H1 (cell line): ENCODE measurements around the gene USP36.

ENCODE experiments used
- CHD2 ChIP-seq: IDR thresholded peaks from 2 replicates; pipeline ENCODE4 v1.6.1; 2012; ENCODE audit warnings: low read length, improper control_type of control experiment
- EZH2 ChIP-seq: fragments of 200-600 bp; sonication (generic); IDR thresholded peaks from 2 replicates; pipeline ENCODE4 v1.7.1; 2012; ENCODE audit warnings: low read depth, mild to moderate bottlenecking, moderate library complexity, low read length, inconsistent platforms; ENCODE audit not compliant: severe bottlenecking
- TAF1 ChIP-seq: IDR thresholded peaks from 2 replicates; pipeline ENCODE4 v1.6.1; 2011; ENCODE audit warnings: mild to moderate bottlenecking, low read depth, low read length
- TF ChIP-seq, protein P1 (sequence below), 3 experiments: IDR thresholded peaks; 1 replicate in 2 of 3; 2 replicates in 1 of 3; pipeline versions ENCODE4 v1.5.1 to v1.6.1; 2011; ENCODE audit warnings: low read length in 3 of 3, mild to moderate bottlenecking in 3 of 3, inconsistent platforms in 2 of 3, low read depth in 1 of 3, moderate library complexity in 1 of 3; ENCODE audit not compliant: insufficient read depth in 1 of 3; ENCODE audit errors: control extremely low read depth in 1 of 3

- TF ChIP-seq, protein P1, sequence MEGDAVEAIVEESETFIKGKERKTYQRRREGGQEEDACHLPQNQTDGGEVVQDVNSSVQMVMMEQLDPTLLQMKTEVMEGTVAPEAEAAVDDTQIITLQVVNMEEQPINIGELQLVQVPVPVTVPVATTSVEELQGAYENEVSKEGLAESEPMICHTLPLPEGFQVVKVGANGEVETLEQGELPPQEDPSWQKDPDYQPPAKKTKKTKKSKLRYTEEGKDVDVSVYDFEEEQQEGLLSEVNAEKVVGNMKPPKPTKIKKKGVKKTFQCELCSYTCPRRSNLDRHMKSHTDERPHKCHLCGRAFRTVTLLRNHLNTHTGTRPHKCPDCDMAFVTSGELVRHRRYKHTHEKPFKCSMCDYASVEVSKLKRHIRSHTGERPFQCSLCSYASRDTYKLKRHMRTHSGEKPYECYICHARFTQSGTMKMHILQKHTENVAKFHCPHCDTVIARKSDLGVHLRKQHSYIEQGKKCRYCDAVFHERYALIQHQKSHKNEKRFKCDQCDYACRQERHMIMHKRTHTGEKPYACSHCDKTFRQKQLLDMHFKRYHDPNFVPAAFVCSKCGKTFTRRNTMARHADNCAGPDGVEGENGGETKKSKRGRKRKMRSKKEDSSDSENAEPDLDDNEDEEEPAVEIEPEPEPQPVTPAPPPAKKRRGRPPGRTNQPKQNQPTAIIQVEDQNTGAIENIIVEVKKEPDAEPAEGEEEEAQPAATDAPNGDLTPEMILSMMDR (IDR thresholded peaks at IDR 0.05; ENCODE audit: control extremely low read depth in 1 of 3, insufficient read depth in 1 of 3, low read depth in 1 of 3, low read length in 3 of 3) = no peak
- TF ChIP-seq CHD2 = no peak
- no peak for TF ChIP-seq TAF1
- TF ChIP-seq EZH2 = no peak
Measured at GRCh38 chr17:78821961-78822360, 18.7 kb downstream of the USP36 start.
